Measurements from ENCODE around the gene LRCH1.

The LRCH1 gene

DNA sequence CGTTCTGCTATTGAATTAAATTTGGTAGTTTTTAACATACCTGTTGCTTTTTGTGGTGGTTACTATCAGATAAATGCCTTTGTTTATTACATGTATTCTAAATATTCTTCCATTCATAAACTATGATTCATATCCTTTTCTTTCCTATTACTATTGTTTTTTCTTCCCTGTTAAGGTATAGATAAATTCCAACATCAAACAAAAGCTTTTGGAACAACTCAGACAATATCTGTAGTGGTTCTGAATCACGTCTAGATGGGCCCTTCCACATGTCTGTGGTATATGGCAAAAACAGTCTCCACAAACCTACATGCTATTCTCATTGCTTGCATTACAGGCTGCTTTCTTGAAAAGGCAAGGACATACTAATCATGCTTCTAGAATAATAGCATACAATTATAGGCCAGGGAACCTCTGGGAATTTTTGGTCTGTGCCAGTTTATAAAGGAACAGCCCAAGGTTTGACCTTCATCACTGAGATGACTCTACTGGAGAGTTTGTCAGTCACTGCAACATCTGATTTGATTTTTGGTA, 6.4 kb downstream of the LRCH1 start:
- no peaks in the 10 kb centered on the region for H3K36me3 ChIP-seq (ENCODE audit: insufficient read depth, low read length)
- no peaks in the 10 kb centered on the region for H3K9me3 ChIP-seq (ENCODE audit: low read length)
- H3K27me3 ChIP-seq (ENCODE audit: insufficient read depth, low read length), result no peaks in the 10 kb centered on the region
- H3K4me3 ChIP-seq (ENCODE audit: low read length), result no peak overlapping the region
- H2AFZ ChIP-seq (ENCODE audit: low read depth, low read length), result no peak overlapping the region
- H3K4me1 ChIP-seq (ENCODE audit: insufficient read depth, low read length), result peaks cover 15% of the 10 kb centered on the region

GRCh38 chr13:46560778-46561177, 7.8 kb downstream of the LRCH1 start:
- no peaks in the 10 kb centered on the region for H3K9me3 ChIP-seq (ENCODE audit: low read length)
- no peak overlapping the region for H2AFZ ChIP-seq (ENCODE audit: low read depth, low read length)
- H3K36me3 ChIP-seq (ENCODE audit: insufficient read depth, low read length), result no peaks in the 10 kb centered on the region
- no peaks in the 10 kb centered on the region for H3K27me3 ChIP-seq (ENCODE audit: insufficient read depth, low read length)
- peaks cover 5% of the 10 kb centered on the region for H3K4me1 ChIP-seq (ENCODE audit: insufficient read depth, low read length)
- no peak overlapping the region for H3K4me3 ChIP-seq (ENCODE audit: low read length)

DNA sequence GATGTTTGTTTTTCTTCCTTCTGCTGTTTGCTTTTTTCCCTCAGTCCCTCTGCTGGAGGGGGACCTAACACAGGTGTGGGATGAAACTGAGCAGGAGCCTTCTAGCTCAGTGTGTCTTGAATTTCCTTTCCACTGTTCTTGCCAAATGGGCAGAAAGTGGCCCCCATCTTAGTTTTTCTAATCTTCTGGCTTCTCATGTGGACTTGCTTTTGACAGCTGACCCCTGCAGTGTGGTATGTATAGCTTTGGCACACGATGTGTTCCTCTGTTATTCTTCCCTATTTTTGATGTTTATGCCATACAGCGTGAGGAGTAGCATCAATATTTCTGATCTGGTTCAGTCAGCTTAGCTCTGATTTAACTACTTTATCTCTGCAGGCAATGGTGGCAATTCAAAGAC, 8.3 kb downstream of the LRCH1 start:
- Histone ChIP-seq H3K4me1 (ENCODE audit: insufficient read depth, low read length) (peaks cover 5% of the 10 kb centered on the region), H3K36me3 (ENCODE audit: insufficient read depth, low read length) (no peaks in the 10 kb centered on the region), H2AFZ (ENCODE audit: low read depth, low read length) (no peak overlapping the region), H3K27me3 (ENCODE audit: insufficient read depth, low read length) (no peaks in the 10 kb centered on the region), H3K4me3 (ENCODE audit: low read length) (no peak overlapping the region), H3K9me3 (ENCODE audit: low read length) (no peaks in the 10 kb centered on the region)

DNA sequence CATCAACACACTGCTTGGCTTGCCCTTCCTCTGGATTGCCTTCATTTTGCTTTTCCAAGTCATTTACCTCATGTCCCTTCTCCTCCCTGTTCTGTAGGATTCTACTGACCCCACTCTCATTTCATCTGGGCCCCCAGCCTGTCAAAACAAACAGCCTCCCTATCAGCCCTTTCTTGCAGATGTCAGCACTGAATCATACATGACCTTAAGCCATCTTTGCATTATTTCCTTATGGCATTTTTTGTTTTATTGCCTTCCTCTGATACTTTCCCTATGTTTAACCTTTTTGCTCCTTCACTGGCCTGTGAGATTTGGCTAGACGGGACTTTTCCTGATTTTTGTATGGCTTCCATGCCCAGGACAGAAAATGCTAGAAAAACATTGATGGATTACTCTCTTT, 8.7 kb downstream of the LRCH1 start:
- H3K27me3 ChIP-seq (ENCODE audit: insufficient read depth, low read length), result no peaks in the 10 kb centered on the region
- no peaks in the 10 kb centered on the region for H3K36me3 ChIP-seq (ENCODE audit: insufficient read depth, low read length)
- no peak overlapping the region for H2AFZ ChIP-seq (ENCODE audit: low read depth, low read length)
- H3K9me3 ChIP-seq (ENCODE audit: low read length), result no peaks in the 10 kb centered on the region
- H3K4me3 ChIP-seq (ENCODE audit: low read length), result no peak overlapping the region
- peaks cover 5% of the 10 kb centered on the region for H3K4me1 ChIP-seq (ENCODE audit: insufficient read depth, low read length)

GRCh38 chr13:46562152-46562551, 9.2 kb downstream of the LRCH1 start:
- Histone ChIP-seq H3K4me3 (ENCODE audit: low read length) (no peak overlapping the region), H3K27me3 (ENCODE audit: insufficient read depth, low read length) (no peaks in the 10 kb centered on the region), H3K9me3 (ENCODE audit: low read length) (no peaks in the 10 kb centered on the region), H2AFZ (ENCODE audit: low read depth, low read length) (no peak overlapping the region), H3K36me3 (ENCODE audit: insufficient read depth, low read length) (no peaks in the 10 kb centered on the region), H3K4me1 (ENCODE audit: insufficient read depth, low read length) (peaks cover 5% of the 10 kb centered on the region)

GRCh38 chr13:46562581-46562980, 9.6 kb downstream of the LRCH1 start:
- peaks cover 8% of the 10 kb centered on the region for H3K4me1 ChIP-seq (ENCODE audit: insufficient read depth, low read length)

DNA sequence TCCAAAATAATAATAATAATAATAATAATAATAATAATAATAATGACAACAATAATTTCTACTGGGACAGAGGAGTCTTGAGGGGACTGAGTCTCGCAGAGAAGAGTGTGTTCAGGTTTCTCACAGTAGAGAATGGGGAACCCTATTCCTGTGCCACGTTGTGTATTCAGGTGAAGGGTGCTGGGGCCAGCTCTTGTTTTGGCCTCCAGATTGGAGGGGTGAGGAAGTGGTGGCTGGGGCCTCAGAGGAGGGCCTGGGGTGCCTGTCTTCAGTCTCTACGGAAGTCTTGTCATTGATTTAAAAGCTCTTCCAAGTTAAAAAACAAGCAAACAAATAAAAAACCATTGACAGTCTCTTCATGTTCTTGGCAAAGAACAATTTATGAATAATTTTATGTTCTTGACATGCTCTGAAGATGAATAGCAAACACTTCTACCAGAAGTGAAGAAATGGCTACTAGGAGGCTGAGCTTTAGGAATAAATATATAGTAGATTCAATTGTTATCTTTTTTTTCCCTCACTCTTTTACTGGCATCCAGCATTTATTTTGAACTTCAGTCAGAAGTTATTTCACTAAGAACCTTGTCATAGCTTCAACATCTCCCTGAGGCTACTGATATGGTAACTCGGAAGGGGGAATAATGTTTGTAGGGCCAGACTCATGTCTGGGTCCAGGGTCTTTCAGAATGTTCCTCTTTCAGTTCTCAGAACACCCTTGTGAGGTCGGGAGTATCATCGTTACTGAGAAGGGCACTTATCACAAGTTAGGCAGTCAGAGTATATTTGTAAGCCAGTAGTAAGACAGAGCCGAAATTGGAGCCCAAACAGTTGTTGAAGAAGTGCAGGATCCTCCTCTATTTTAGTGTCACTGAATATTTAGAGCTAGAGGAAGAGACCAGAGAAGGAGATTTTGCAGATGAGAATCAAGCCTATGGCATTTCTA, 13.1 kb downstream of the LRCH1 start:
- no peaks in the 10 kb centered on the region for H3K36me3 ChIP-seq (ENCODE audit: insufficient read depth, low read length)
- H3K27me3 ChIP-seq (ENCODE audit: insufficient read depth, low read length), result no peaks in the 10 kb centered on the region
- no peak overlapping the region for H3K4me3 ChIP-seq (ENCODE audit: low read length)
- peaks cover 6% of the 10 kb centered on the region for H3K4me1 ChIP-seq (ENCODE audit: insufficient read depth, low read length)
- H3K9me3 ChIP-seq (ENCODE audit: low read length), result no peaks in the 10 kb centered on the region
- no peak overlapping the region for H2AFZ ChIP-seq (ENCODE audit: low read depth, low read length)

More at GRCh38 chr13:46562581-46562980, 9.6 kb downstream of the LRCH1 start:
- H3K36me3 ChIP-seq (ENCODE audit: insufficient read depth, low read length), result no peaks in the 10 kb centered on the region
- no peaks in the 10 kb centered on the region for H3K27me3 ChIP-seq (ENCODE audit: insufficient read depth, low read length)
- no peak overlapping the region for H3K4me3 ChIP-seq (ENCODE audit: low read length)
- no peaks in the 10 kb centered on the region for H3K9me3 ChIP-seq (ENCODE audit: low read length)
- no peak overlapping the region for H2AFZ ChIP-seq (ENCODE audit: low read depth, low read length)

GRCh38 chr13:46567671-46568070, 14.7 kb downstream of the LRCH1 start:
- Histone ChIP-seq H2AFZ (ENCODE audit: low read depth, low read length) (no peak overlapping the region), H3K36me3 (ENCODE audit: insufficient read depth, low read length) (no peaks in the 10 kb centered on the region), H3K4me1 (ENCODE audit: insufficient read depth, low read length) (peaks cover 9% of the 10 kb centered on the region), H3K9me3 (ENCODE audit: low read length) (no peaks in the 10 kb centered on the region), H3K4me3 (ENCODE audit: low read length) (no peak overlapping the region), H3K27me3 (ENCODE audit: insufficient read depth, low read length) (no peaks in the 10 kb centered on the region)

GRCh38 chr13:46569456-46569855, 16.5 kb downstream of the LRCH1 start:
- Histone ChIP-seq H3K4me3 (ENCODE audit: low read length) (no peak overlapping the region), H3K9me3 (ENCODE audit: low read length) (no peaks in the 10 kb centered on the region), H2AFZ (ENCODE audit: low read depth, low read length) (no peak overlapping the region), H3K27me3 (ENCODE audit: insufficient read depth, low read length) (no peaks in the 10 kb centered on the region), H3K4me1 (ENCODE audit: insufficient read depth, low read length) (peaks cover 9% of the 10 kb centered on the region), H3K36me3 (ENCODE audit: insufficient read depth, low read length) (no peaks in the 10 kb centered on the region)

DNA sequence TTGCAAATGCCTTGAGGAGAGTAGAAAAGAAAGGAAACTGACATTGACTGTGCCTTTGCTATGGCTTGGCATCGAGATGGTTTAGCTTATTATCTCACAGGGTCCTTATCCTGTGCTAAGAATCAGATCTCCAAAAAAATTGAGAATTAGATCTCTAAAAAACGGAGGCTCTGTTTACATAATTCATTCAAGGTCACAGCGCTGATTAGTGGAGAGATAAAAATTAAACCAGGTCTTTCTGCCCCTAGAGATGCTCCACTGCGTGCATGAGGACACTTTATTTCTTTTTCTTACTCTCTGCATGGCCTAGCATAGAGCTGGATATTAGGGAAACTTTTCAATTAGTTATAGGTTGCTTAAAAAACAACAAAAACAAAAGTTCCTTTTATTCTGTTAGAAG, 17.3 kb downstream of the LRCH1 start:
- Histone ChIP-seq H3K27me3 (ENCODE audit: insufficient read depth, low read length) (no peaks in the 10 kb centered on the region), H3K9me3 (ENCODE audit: low read length) (no peaks in the 10 kb centered on the region), H3K4me3 (ENCODE audit: low read length) (no peak overlapping the region), H3K36me3 (ENCODE audit: insufficient read depth, low read length) (no peaks in the 10 kb centered on the region), H3K4me1 (ENCODE audit: insufficient read depth, low read length) (peaks cover 9% of the 10 kb centered on the region), H2AFZ (ENCODE audit: low read depth, low read length) (no peak overlapping the region)

- H3K4me3 ChIP-seq (ENCODE audit: low read length), result no peak overlapping the region
- H2AFZ ChIP-seq (ENCODE audit: low read depth, low read length), result no peak overlapping the region
- H3K27me3 ChIP-seq (ENCODE audit: insufficient read depth, low read length), result no peaks in the 10 kb centered on the region
- H3K36me3 ChIP-seq (ENCODE audit: insufficient read depth, low read length), result no peaks in the 10 kb centered on the region
- H3K9me3 ChIP-seq (ENCODE audit: low read length), result no peaks in the 10 kb centered on the region
- peaks cover 15% of the 10 kb centered on the region for H3K4me1 ChIP-seq (ENCODE audit: insufficient read depth, low read length)
These were observed 18.4 kb downstream of the LRCH1 start for GRCh38 chr13:46571189-46571908.

DNA sequence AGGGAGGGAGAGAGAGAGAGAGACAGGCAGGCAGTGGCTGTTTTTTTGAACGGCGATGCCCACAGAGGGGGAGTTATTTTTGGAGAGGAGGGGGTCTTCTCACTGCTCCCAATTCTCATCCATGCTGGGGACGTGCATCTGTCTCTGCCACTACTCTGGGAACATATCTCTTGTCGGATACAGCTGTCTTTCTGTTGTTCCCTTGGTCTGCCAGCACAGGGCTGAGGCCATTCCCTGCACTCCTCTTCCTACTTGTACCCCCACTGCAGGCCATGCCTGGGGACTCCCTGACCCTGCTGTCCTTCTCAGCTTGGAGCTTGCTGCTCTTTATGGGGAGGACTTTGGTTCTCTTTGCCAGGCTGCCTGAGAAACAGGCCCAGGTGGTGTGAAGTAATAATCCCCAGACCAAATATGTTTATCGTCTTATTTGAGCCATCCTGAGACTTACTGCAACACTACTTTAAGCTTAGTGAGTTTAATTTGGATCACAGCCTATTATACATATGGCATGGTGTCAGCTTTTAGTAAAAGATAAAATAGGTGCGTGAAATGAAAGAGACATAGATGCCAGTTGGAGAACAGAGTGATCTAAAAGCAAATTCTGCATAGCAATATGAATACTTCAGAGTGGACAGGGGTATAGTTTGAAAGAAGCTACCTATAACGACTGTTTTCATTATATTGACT, 19.1 kb downstream of the LRCH1 start:
- Histone ChIP-seq H3K36me3 (ENCODE audit: insufficient read depth, low read length) (no peaks in the 10 kb centered on the region), H3K4me3 (ENCODE audit: low read length) (no peak overlapping the region), H3K9me3 (ENCODE audit: low read length) (no peaks in the 10 kb centered on the region), H3K4me1 (ENCODE audit: insufficient read depth, low read length) (peaks cover 15% of the 10 kb centered on the region), H3K27me3 (ENCODE audit: insufficient read depth, low read length) (no peaks in the 10 kb centered on the region), H2AFZ (ENCODE audit: low read depth, low read length) (no peak overlapping the region)

Data from neuron (in vitro differentiated cells).